GM21528 (cell line): ENCODE measurements around the gene KLHDC3.
"Not testable (repeated sequence)": the region's sequence is repeated elsewhere in the genome, so short reads cannot be mapped to it uniquely, and the experiment has no call there.

ENCODE experiments used
- ATAC-seq: cut with Tn5 transposase; IDR thresholded peaks from one replicate; pipeline ENCODE4 v1.9.1; 2021; ENCODE audit warnings: mild to moderate bottlenecking, moderate library complexity; ENCODE audit not compliant: unreplicated experiment, low FRiP score

Gene KLHDC3

DNA sequence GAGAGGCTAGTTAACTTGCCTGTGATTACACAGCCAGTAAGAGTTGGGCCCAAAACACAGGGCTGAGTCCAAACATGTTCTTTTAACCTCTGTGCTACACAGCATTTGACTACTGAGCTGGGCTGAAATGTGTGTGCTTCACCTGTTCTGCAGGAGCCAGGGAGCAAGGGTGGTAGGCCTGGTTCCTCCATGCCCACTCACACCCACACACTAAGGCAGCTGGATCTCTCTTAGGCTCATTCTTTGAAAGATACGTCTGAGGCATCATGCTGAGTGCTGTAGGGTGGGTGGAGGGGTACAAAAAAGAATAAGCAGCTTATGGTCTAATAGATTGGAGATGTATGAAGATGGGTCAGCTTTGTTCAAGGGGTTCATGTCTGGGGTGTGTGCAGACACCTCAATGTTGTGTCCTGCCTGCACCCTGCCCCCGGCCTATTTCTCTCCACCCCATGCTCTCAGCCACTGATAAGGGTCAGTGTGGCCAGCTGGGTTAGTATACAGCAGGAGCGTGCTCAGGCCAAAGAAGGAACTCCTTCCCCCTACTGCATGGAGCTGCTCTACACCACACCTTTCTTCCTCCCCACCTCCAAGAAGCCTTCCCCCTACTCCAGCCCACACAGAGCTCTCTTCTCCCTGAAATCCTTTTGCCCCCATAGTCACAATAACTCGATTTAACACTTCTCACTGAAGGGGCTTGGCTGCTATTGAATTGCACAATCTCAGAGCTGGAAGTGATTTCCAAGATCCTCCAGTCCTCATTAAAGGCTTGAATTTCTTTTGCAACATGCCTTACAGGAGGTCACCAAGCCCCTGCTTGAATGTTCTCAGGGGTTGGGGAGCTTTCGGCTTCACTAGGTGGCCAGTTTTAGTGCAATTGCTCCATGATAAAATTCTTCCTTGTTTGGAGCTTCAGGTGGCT lies 26.3 kb upstream of the KLHDC3 start:
- ATAC-seq, result no peak

DNA sequence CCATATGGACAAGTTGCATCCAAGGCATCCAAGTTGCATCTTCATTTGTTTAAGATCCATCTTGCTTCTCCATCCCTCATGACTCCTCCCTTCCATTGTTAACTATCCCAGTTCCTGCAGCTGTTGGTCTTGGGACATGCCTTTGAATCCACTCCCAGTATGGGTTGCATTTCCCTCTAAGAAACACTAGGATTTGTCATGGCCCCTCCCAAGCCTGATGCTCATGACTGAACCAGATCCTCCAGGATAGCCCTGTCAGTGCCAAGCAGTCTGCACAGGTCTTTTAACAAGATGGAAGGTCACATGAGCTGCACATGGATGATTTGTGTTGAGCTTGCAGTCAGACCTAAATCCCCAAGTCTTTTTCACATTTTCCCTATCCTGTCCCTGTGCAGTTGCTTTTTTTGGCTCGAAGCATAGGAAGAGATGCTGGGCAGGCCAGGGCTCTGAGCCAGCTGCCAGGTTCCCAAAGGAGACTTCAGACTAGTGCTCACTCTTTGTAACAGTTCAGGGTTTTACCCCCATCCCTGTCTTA lies 25.5 kb upstream of the KLHDC3 start:
- no peak for ATAC-seq

DNA sequence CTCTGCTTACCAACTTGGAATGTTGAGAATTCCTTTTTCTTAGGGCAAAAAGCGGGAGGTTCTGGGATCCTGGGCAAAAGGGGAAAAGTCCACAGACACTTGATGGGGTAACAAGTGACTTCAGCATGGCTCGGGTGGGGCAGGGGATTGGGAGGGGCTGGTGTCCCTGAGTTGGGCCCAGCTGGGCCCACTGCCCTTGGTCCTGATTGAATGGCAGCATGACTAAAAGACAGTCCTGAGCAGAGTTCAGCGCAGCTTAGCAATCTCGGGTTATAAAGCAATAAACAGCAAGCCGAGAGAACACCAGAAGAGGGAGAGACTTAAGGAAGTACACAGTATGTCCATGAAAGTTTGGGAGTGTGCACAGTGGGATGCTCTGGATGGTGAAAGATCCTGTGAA lies 24.1 kb upstream of the KLHDC3 start:
- ATAC-seq, result no peak

DNA sequence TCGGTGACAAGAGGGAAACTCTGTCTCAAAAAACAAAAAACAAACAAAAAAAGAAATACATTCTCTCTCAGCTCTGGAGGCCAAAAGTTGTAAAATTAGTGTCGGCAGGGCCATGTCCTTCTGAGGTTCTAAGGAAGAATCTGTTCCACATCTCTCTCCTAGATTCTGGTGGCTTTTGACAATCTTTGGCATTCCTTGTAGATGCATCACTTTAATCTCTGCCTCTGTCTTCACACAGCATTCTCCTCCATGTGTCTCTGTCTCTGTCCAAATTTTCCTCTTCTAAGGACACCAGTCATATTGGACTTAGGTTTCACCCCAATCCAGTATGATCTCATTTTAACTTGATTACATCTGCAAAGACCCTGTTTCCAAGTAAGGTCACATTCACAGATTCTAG lies 20.6 kb upstream of the KLHDC3 start:
- ATAC-seq, result no peak

DNA sequence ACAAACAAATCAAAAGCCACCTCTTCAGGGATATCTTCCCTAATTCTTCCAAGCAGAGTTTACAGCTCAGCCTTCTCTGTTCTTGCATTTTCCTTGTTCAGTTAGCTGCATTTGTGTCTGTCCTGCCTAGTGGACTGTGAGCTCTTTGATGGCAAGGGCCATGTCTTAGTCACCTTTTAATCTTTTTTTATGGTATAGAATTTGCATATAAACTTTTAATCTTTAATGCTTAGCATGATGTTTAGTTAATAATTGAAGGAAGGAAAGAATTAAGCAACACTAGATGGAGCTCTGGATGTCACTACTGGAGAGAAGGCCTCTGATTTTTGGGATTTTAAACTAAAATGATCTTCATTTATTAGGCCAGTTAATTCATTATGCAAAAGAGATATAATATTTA lies 17.5 kb upstream of the KLHDC3 start:
- no peak for ATAC-seq

DNA sequence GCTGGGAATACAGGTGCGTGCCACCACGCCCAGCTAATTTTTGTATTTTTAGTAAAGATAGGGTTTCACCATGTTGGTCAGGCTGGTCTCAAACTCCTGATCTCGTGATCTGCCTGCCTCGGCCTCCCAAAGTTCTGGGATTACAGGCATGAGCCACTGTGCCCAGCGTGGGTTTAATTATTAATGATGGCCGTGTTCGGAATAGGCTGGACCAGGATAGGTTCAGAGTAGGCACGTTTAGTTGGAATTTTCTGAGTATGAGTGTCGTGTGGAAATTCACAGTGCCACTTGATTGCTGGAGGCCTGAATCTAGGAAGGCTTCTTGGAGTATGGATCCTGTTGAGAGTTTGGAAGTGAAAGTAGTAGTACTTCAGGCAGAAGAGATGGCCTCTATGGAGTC lies 15.8 kb upstream of the KLHDC3 start:
- not testable (repeated sequence) for ATAC-seq

DNA sequence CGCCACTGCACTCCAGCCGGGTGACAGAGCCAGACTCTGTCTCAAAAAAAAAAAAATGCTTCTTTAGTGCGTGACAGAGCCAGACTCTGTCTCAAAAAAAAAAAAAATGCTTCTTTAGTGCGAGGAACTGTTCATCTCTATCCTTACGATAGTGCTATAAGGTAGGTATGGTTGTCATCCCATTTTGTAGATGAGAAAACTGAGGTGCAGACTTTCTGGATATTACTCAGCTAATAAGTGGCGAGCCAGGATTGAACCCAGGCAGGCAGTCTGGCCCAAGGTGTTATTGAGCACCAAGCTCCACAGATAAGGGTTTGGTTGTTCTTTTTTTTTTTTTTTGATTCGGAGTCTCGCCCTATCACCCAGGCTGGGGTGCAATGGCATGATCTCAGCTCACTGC lies 12.2 kb upstream of the KLHDC3 start:
- no peak for ATAC-seq

DNA sequence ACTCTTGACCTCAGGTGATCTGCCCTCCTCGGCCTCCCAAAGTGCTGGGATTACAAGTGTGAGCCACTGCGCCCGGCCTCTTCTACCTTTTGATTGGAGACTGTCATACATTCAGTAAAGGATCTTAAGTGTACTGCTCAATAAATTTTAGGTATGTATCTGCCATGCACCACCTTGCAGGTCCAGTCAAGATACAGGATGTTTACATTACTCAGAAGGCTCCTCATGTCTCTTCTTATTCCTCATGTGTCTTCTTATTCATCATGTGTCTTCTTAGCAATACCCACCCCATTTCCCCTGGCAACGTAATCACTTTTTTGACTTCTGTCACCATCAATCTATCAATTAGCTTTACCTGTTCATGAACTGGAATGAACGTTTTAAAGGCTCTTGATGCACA lies 8.2 kb upstream of the KLHDC3 start:
- no peak for ATAC-seq

DNA sequence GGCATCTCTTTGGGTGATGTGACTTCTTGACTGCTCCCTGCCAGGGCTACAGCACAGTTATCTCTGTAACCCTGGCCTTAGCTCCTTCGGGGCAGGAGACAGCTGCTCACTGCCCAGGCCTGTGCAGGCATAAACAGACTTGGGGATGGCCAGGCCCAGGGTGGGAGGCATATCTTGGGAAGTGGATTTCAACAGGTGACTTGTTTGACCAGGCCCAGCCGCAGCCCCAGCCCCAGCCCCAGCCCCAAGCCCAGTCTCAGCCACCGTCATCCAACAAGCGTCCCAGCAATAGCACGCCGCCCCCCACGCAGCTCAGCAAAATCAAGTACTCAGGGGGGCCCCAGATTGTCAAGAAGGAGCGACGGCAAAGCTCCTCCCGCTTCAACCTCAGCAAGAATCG lies 7.8 kb upstream of the KLHDC3 start:
- no peak for ATAC-seq

DNA sequence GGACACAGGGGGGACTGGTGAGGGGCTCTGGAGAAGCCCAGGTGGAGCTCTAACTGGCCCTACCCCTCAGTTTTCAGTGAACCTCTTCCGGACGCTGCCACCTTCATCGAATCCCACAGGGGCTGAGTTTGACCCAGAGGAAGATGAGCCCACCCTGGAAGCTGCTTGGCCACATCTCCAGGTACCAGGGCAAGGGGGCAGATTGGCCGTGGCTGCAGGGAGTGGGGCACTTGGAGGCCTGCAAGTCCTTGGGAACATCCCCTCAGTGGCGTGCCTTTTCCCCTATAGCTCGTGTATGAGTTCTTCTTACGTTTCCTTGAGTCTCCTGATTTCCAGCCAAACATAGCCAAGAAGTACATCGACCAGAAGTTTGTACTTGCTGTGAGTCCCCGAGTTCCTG lies 6.9 kb upstream of the KLHDC3 start:
- no peak for ATAC-seq

DNA sequence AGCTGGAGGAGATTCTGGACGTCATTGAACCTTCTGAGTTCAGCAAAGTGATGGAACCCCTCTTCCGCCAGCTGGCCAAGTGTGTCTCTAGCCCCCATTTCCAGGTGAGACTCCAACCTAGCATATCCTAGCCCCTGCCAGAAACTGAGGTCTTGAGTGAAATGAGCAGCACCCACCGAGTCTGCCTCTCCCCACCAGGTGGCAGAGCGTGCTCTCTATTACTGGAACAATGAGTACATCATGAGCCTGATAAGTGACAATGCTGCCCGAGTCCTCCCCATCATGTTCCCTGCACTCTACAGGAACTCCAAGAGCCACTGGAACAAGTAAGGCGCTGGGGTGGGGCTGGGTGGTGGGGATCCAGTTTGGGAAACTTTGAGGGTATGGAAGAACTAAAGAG lies 4.9 kb upstream of the KLHDC3 start:
- no peak for ATAC-seq

DNA sequence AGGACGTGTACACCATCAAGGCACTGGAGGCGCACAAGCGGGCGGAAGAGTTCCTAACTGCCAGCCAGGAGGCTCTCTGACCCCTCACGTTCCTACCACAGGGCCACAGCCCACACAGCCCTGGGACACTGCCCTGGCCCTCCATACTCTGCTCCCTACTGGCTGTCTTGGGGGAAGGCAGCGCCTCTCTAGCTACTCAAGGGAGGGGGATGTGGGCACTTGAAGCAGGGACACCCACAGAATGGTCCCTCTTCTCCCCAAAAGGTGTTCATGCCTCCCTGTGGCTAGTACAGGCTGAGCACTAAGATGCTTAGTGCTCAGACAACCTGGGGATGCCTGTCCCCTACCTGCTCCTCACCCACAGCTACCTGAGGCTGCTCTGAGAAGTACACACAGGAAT lies 2.8 kb upstream of the KLHDC3 start:
- ATAC-seq, result no peak

DNA sequence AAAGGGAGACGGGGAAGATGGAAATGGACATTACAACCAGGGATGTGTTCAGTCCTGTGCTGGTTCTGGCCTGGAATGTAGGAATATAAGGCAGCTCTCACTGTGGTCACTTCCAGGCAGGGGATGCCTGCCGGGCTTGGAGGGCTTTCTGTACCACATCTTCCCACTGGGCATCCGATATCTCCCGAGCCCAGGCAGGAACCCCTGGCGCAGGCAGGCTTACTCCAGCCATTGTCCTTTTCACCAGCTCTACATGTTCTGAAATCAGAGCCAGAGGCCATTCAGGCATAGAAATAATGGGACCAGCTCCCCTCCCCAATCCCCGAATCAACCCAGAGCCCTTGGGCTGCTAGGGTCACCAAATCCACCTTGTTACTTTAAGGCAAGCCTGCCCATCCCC lies 1.7 kb upstream of the KLHDC3 start:
- no peak for ATAC-seq

DNA sequence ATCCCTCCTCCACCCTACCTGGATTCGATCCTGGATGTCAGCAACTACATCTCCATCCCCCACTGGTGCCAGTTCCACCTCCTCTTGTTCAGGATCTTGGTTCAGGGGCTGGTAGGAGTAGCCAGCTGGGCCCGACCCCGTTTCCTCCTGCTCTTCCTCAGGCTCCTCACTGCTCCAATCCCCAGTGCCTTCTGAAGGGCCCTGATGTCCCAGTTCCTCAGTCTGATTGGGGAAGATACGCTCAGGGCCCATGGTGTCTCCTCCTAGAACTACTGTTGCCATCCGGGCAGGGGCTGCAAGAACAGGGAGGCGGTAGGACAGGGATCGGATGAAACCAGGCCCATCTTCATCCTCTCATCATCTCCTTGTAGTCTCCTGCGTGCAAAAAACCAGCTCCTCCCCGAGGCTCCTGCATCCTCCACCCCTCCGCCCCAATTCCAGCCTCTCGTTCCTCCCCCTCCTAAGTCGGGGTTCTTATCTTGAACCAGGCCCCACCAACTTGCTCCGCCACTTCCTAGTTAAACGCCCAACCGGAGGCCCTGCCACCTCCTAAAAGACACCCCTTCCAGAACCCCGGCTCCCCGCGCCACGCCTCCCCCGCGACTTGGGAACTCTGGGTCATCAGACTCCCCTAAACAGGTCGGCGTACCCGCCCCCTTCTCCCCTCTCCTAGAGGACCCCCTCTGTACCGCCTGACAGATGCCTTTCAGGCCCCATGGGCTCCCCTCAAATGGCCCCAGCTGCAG lies 779 bp upstream of the KLHDC3 start:
- ATAC-seq, result peak; percentile 6

DNA sequence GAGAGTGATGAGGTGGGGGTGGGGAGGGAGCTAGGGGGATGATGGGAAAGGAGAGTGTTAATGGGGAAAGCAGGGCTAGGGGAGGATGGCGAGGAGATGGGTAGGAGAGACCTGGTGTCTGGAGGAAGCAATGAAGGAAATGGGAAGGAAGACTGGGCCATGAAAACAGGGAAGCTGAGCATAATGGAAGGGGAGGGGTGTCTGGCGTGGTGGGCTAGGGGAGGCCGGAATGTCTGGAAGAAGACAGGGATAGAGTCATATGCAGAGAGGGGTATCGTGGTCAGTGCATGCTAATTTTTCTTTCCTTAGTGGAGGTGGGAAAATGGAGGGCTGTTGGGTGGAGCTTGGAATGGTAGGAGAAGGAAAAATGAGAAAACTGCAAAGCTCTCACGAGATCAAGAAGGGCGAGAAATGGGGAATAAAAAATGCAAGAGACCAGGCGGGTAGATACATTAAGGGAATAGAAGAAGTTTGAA lies 423 bp downstream of the KLHDC3 start:
- no peak for ATAC-seq

DNA sequence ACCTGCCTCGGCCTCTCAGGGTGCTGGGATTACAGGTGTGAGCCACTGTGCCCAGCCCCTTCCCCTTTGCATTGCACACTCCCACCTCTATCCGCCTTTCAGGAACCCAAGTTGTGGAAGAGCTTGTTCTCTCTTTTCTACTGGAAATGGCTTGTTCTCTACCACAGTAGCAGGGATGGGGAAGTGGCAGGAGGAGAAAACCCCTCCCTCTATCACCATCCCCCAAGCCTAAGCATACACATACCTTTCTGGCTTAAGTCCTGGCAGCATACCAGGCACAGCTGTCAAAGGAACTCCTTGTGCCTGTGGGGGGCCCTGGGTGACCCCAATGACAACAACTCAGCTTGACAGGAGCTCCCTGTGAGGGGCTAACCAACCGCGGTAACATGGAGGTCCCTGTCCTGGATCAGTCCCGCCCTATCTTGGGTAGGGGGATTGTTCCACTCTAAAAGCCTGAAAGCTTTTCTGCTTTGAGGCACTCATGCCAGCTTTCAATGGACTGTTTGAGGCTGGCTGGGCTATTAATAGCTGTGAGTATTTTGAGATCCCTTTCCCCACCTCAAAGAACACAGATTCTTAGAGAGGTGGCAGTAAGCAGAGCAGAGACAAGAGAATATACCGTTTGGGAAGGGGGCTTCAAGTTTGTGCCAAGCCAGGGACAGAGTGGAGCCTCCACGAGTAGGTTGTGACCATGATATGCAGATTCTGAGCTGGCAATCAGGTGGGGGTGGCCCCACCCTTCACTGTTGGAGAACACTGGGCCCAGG lies 2.3 kb downstream of the KLHDC3 start:
- ATAC-seq, result no peak

DNA sequence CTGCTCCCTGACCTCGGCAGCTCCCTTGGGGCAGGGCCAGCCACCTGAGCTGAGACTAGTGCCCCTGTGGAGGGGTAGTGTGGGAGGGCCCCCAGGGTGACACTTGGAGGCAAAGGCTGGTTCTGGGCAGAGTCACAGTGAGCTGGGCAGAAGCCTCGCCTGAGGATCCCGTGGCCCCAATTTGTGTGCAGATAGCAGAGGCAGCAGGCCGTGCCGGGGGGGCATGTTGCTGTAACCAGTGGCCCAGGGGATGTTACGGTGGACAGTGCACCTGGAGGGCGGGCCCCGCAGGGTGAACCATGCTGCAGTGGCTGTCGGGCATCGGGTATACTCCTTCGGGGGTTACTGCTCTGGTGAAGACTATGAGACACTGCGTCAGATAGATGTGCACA lies 2.9 kb downstream of the KLHDC3 start:
- ATAC-seq, result no peak

DNA sequence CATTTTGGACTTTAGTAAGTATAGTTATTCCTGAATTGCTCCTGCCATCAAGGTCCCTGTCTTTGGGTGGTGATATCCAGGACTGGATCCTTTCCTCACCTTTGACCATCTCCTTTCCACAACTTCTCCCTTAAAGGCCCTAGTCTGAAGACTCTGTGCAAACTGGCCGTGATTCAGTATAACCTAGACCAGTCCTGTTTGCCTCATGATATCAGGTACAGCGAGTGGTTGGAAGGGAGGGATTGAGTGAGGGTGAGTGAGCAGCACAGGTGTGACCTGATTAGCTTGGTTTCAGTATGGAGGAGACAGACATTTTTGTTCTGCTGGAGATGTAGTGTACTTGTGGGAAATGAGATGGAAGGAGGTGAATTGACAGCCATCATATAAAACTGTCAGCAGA lies 5.1 kb downstream of the KLHDC3 start:
- ATAC-seq, result no peak

DNA sequence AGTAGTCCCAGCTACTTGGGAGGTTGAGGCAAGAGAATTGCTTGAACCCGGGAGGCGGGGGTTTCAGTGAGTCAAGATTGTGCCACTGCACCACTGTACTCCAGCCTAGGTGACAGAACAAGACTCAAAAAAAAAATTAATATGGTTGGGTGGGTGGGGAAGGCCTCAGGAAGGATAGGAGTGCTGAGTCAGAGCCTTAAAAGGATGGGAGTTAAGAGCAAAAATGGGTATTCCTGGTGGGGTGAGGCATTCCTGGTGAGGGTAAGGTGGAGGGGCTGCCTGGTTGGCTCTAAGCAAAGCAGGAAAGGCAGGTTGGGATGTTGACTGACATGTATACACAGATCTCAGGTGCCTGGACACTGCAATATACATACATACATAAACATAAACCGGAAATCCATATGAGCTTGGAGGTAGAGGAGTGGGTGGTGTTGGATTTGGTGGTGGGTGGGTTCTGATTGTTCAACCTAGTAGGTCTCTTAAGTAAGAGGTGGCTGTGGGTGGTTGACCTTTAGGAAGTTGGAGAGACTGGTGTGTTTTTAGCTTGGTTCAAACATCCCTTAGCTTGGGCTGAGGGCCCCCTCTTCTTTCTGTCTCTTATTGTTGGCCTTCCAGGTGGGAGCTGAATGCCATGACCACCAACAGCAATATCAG lies 6.1 kb downstream of the KLHDC3 start:
- ATAC-seq, result no peak

DNA sequence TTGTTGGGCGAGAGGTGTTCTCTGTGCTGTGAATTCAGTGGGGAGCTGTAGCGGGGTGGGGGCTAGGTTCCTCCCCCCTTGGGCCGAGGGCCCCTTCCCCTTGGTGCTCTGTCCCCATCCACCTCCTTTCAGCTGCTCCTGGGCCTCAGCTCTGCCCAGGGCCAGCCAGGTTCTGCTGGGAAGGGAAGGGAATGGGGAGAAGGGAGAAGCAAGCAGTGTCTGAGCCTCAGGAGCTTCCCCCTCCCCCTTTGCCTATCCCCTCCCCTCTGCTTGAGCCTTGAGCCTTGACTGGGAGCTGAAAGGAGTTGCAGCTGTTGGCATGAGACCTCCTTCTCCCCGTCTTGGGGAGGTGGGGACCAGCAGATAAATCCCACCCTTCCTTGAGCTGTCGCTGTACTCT lies 6.8 kb downstream of the KLHDC3 start:
- no peak for ATAC-seq
